ENCODE results near the gene ARID1B.
A peak's percentile ranks its signal among the peaks of the same experiment; 100 is the strongest.

ARID1B gene

DNA sequence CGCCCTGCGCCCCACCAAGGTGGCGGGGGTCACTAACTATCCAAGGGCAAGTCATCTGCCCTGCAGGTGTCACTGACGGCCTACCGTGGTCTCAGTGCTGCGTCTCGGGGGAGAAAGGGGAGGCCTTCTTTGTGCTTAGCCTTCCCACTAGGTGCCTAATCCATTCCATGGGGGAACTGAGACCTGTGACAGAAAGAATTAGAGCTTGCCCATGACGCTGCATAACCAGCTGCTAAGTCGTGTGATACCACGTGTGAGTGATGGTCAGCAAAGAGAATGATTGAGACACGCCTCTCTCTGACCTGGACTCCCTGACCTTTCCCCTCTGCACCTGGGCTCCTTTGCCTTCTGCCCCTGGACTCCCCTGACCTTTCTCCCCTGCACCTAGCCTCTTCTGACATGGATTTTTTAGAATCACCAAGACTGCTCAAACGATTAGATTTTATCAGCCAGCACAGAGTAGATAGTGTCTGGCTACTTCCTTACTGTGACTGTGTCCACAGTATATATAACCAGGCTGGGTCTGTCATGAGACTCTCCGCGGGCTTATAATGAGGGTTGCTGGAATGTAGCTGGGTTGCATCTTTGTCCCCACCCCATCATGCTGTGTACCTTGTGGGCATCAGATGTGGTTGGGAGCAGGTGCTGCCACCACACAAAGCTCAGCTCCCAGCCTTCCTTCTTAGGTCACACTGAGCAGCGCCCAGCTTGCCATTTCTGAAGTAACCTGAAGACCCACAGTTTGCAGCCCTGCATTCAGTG lies 405.5 kb downstream of the ARID1B start:
- DNase-seq (ENCODE audit: low read depth) = no peak
- no peak for TF ChIP-seq CTCF (conservative IDR thresholded peaks at IDR 0.05; ENCODE audit: low read depth, low read length)
- no peak overlapping the region for H3K4me3 ChIP-seq (ENCODE audit: low read depth, low read length)

DNA sequence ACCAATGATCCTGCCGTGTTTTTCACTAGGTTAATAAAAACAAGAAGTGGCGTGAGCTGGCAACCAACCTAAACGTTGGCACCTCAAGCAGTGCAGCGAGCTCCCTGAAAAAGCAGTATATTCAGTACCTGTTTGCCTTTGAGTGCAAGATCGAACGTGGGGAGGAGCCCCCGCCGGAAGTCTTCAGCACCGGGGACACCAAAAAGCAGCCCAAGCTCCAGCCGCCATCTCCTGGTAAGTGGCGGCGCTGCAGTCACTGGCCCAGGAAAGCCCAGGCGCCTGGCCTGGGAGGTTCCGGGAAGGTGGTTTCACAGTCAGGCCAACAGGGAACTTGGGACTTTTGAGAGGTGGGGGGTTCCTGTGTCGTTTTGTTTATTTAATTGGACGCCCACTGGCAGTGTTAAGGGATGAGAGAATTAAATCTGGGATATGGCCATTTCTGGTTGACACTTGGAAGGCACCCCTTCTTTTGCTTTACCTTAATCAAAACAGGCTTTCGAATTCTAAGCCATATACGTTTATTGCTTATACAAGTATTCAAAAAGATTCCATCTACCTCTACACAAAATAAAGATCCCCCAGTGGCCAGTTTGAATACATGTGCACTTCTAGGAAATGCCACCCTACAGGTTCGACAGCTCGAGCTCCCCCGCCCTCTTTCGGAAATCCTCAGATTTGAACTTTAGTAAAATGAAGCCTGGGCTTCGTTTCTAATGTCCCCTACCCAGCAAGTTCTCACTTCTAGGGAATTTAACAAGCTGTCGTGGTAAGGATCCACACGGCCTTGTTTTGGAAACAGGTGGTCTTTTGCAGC lies 407.2 kb downstream of the ARID1B start:
- peak; percentile 71 for DNase-seq (ENCODE audit: low read depth)
- peak overlapping the region; percentile 43 for H3K4me3 ChIP-seq (ENCODE audit: low read depth, low read length)
- peak; percentile 98 for TF ChIP-seq CTCF (conservative IDR thresholded peaks at IDR 0.05; ENCODE audit: low read depth, low read length)

DNA sequence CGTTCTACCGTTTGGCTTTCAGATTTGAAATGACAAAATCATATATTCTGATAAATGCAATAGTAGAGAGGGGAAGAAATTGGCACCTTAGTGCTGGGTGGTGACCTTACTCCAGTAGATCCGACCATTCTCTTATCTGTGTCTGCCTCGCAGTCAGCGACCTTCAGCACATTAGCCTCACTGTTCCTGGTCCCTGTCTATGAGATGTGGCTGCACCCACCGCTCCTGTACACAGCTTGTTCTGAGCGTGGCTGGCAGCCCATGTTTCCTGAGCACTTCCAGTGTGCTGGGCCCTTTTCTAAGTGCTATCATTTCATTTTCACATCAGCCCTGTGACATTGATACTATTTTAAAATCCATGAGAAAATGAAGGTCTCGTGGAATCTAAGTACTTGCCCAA lies 408.0 kb downstream of the ARID1B start:
- no peak for TF ChIP-seq CTCF (conservative IDR thresholded peaks at IDR 0.05; ENCODE audit: low read depth, low read length)
- no peak overlapping the region for H3K4me3 ChIP-seq (ENCODE audit: low read depth, low read length)
- DNase-seq (ENCODE audit: low read depth) = no peak

- no peak for TF ChIP-seq CTCF (conservative IDR thresholded peaks at IDR 0.05; ENCODE audit: low read depth, low read length)
- no peak overlapping the region for H3K4me3 ChIP-seq (ENCODE audit: low read depth, low read length)
- no peak for DNase-seq (ENCODE audit: low read depth)
Observed at GRCh38 chr6:157185986-157186385, 408.8 kb downstream of the ARID1B start.

DNA sequence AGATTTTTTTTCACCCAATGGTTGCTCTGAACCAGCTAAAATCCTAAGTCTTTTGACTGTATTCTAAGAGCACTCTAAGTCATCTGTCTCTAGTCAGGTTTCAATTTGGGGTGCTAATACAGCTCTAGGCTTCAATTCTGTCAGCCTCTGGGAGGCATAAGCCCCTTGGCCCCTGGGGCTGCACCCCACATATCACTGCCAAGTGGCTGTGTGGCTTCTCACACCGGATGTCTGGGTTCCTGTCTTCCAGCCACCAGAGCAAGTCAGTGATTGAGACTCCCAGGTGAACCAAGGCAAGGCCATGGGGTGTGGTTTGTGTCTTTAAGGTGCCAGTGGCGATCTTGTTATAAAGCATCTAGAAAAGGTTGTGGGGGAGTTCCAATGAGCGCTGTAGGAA lies 409.6 kb downstream of the ARID1B start:
- no peak for DNase-seq (ENCODE audit: low read depth)
- TF ChIP-seq CTCF (conservative IDR thresholded peaks at IDR 0.05; ENCODE audit: low read depth, low read length) = no peak
- no peak overlapping the region for H3K4me3 ChIP-seq (ENCODE audit: low read depth, low read length)

DNA sequence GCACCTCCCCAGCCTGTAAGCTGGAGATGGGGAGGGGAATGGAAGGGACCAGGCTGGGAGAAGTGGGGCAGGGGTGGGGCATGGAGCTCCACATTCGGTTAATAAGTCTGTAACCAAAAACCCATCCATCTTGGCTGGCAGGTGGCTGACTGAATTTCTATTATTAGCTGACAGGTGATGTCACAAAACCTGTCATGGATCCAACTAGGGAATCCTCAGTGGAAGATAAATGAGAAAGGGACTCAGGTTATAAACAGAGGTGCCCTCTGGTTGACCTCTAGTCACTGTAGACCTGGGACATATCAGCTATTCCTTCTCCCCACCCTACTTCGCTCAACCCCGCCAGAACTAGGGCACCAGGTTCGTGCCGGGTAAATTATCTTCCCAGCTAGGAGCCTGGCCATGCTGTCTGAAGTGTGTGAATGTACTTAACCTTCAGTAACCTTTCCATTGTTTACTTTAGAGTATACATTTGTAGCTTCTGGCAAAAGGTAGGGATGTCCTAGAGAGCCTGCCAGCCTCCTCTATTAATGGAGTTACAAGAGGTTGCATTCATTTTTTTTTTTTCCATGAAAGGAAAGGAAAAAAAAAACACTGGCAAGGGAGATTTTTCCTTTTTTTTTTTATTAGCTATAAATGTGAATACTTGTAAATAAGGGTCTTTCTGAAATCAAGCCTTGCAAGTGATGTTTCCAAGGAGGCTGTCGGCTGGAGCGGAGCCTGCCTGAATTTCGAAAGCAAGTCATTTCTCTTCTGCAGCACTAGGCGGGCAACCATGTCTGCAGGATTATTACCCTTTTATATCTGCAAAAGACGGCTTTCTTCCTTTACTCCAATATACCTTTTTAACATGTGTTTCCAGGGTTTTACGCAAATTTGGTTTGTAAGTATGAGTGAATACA lies 410.3 kb downstream of the ARID1B start:
- no peak for TF ChIP-seq CTCF (conservative IDR thresholded peaks at IDR 0.05; ENCODE audit: low read depth, low read length)
- no peak for DNase-seq (ENCODE audit: low read depth)
- H3K4me3 ChIP-seq (ENCODE audit: low read depth, low read length) = no peak overlapping the region

Data from choroid plexus epithelial cell (primary cell).